Psoas muscle (tissue), 8 donors: ENCODE measurements around the gene ARHGDIA. TPM values are rescaled to one million over a fixed set of nuclear protein-coding genes. Genes with fewer than 3 reads are reported as not detected.

Experiments used
- ATAC-seq, 4 donors: fragments of 200-7000 bp; cut with Tn5 transposase; one replicate each; pipeline ENCODE4 v1.9.1; 2020; ENCODE audit warnings: moderate library complexity in 3 of 4, mild to moderate bottlenecking in 2 of 4
- DNase-seq, 2 donors: peaks; one replicate each; pipeline ENCODE4 v3.0.0-alpha.2; 2020
- H3K27ac ChIP-seq: fragments of 200-600 bp; one replicate; pipeline ENCODE4 v1.8.0; 2022
- H3K27me3 ChIP-seq, 3 donors: fragments of 200-600 bp in 1 of 3; one replicate each; pipeline versions ENCODE4 v1.6.1 to v1.8.0; 2013 to 2022; ENCODE audit warnings: low read length in 2 of 3, mild to moderate bottlenecking in 2 of 3, moderate library complexity in 1 of 3; ENCODE audit not compliant: insufficient read depth in 3 of 3
- H3K36me3 ChIP-seq, 2 donors: fragments of 200-600 bp in 1 of 2; one replicate each; pipeline versions ENCODE4 v1.6.1 to v1.8.0; 2013 to 2022; ENCODE audit warnings: low read depth in 1 of 2, mild to moderate bottlenecking in 1 of 2, moderate library complexity in 1 of 2; ENCODE audit not compliant: insufficient read depth in 1 of 2
- H3K4me1 ChIP-seq: fragments of 200-600 bp; one replicate; pipeline ENCODE4 v1.8.0; 2022
- H3K4me3 ChIP-seq: fragments of 200-600 bp; one replicate; pipeline ENCODE4 v1.8.0; 2022; ENCODE audit warnings: mild to moderate bottlenecking
- H3K9me3 ChIP-seq: fragments of 200-600 bp; one replicate; pipeline ENCODE4 v1.8.0; 2022
- CTCF ChIP-seq: fragments of 200-600 bp; IDR thresholded peaks from one replicate; pipeline ENCODE4 v1.8.0; 2022; ENCODE audit warnings: antibody characterized with exemption
- WGBS, 3 donors: extraction: QIAGEN DNeasy Blood & Tissue Kit; methylation state at CpG; one replicate each; pipeline versions ENCODE4 v1.1.6 to v1.1.7; 2013; 5-methylcytosine and 5-hydroxymethylcytosine counted together
- intact Hi-C, 2 donors: fragments of 100-400 bp; cut with DNase I; formaldehyde crosslinking; loops; one replicate each; pipeline versions ENCODE4 v1.11.0 to v1.14.2; 2022
- polyA plus RNA-seq, 3 donors: library from polyadenylated mRNA; stranded (reverse); fragments of 200-250 nt; gene quantifications; one replicate each; pipeline ENCODE4 v1.2.3, GENCODE V29; 2013
- total RNA-seq, 4 donors: library from RNA; stranded (reverse); fragmentation: NEBNext Ultra II Directional in 2 of 4; extraction: Animal tissue kit (Norgen Biotek cat#: 25700) in 2 of 4; gene quantifications; one replicate each; pipeline versions ENCODE4 v1.2.1 to v1.2.4, GENCODE V29; 2021 to 2023
- donor health status: healthy with polysubstance abuse.
- donor health status: DM: no; HTN: no; CAD: no; lungs with moderate emphysema.
- donor health status: Bipolar disorder and iron deficiency.
- donor health status: healthy.
- donor health status: DM: yes; HTN: yes; CAD: no.
- donor health status: DM: no; HTN: no; CAD: no.
- donor health status: DM: no; HTN: no; CAD: no.
- donor health status: DM: yes; HTN: yes; CAD: no.

ARHGDIA gene
- total and polyA plus RNA-seq, 7 donors: 79.1 to 268 (median 149) TPM

- Histone ChIP-seq H3K9me3 (no peaks in the 10 kb centered on the region), H3K36me3 (peaks cover 6 to 98% of the 10 kb centered on the region in 2 donors), H3K4me3 (no peak overlapping the region), H3K27me3 (no peaks in the 10 kb centered on the region), H3K27ac (no peak overlapping the region), H3K4me1 (peaks cover 4% of the 10 kb centered on the region)
- intact Hi-C loops: no loop called here
- WGBS, 3 donors: 92 to 94% (median 94%) methylated on average over 12 of the region's 12 CpGs
- ATAC-seq (no peak), DNase-seq (no peak)
- TF ChIP-seq CTCF: no peak
These were observed 21.7 kb downstream of the ARHGDIA start for GRCh38 chr17:81849457-81849856.

GRCh38 chr17:81846743-81847689, 24.1 kb downstream of the ARHGDIA start:
- 85 to 91% (median 88%) methylated on average over 24 of the region's 24 CpGs for WGBS, 3 donors
- no peak for TF ChIP-seq CTCF

GRCh38 chr17:81845881-81846742, 25.0 kb downstream of the ARHGDIA start:
- DNase-seq: no peak
- peaks cover 10 to 83% of the 10 kb centered on the region in 2 donors for H3K36me3 ChIP-seq
- intact Hi-C loops: no loop called here
- no peaks in the 10 kb centered on the region for H3K9me3 ChIP-seq
- H3K4me3 ChIP-seq: no peak overlapping the region
- no peaks in the 10 kb centered on the region for H3K27me3 ChIP-seq
- ATAC-seq: no peak
- H3K4me1 ChIP-seq: peaks cover 24% of the 10 kb centered on the region
- no peak for TF ChIP-seq CTCF
- H3K27ac ChIP-seq: no peak overlapping the region
- 92 to 94% (median 92%) methylated on average over 37 to 38 of the region's 38 CpGs for WGBS, 3 donors

More at GRCh38 chr17:81846743-81847689, 24.1 kb downstream of the ARHGDIA start:
- no peaks in the 10 kb centered on the region for H3K27me3 ChIP-seq
- no peak overlapping the region for H3K27ac ChIP-seq
- no peaks in the 10 kb centered on the region for H3K9me3 ChIP-seq
- DNase-seq (no peak), ATAC-seq (no peak)
- H3K4me1 ChIP-seq: peaks cover 16% of the 10 kb centered on the region
- H3K36me3 ChIP-seq: peaks cover 10 to 92% of the 10 kb centered on the region in 2 donors
- no peak overlapping the region for H3K4me3 ChIP-seq
- intact Hi-C loops: no loop called here

GRCh38 chr17:81845361-81845760, 25.8 kb downstream of the ARHGDIA start:
- Histone ChIP-seq H3K36me3 (peaks cover 10 to 77% of the 10 kb centered on the region in 2 donors), H3K4me1 (peaks cover 32% of the 10 kb centered on the region), H3K27me3 (no peaks in the 10 kb centered on the region), H3K27ac (no peak overlapping the region), H3K9me3 (no peaks in the 10 kb centered on the region), H3K4me3 (no peak overlapping the region)
- ATAC-seq (no peak), DNase-seq (no peak)
- TF ChIP-seq CTCF: no peak
- intact Hi-C loops: no loop called here
- 87 to 94% (median 92%) methylated on average over 13 of the region's 13 CpGs for WGBS, 3 donors
